Left forelimb (tissue), 1 donor: ENCODE data around the gene GALNT10.
A peak's percentile ranks its signal among the peaks of the same experiment; 100 is the strongest.

Experiments used
- DNase-seq: peaks from one replicate; pipeline ENCODE4 v3.0.0-alpha.2; 2018; ENCODE audit warnings: low spot score

GALNT10 gene

DNA sequence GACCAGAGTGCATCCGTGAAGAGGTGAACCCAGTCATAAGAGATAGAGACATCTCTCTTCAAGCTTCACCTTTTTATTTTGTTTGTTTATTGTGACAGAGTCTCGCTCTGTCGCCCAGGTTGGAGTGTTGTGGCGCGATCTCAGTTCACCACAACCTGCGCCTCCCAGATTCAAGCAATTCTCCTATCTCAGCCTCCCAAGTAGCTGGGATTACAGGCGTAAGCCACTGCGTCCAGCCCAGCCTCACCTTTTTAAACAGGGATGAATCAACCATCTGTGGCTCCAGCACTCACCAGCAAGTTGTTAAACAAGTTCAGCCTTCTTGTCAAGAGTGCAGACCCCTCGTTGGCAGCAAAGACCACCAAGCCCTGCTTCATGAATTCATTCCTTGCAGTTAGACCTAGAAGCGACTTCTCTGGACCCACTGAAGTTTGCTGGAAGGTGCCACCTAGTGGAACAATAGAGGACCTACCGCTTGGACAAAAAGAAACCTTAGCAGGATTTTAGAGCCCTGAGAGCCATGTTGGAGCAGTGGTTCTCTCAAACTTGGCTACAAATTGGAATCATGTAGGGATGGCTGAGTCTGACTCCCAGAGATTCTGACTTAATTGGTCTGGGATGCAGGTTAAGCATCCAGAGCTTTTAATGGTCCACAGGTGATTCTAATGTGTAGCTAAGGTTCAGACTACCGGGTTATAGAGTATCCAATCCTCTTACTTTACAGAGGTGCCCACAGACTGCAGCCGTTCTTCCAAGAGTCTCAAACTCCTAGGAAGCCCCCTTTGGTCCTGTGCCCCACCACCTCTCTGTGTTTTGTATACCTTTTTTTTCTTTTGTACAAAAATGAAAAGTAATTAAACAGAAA lies 10.5 kb upstream of the GALNT10 start:
- no peak for DNase-seq

DNA sequence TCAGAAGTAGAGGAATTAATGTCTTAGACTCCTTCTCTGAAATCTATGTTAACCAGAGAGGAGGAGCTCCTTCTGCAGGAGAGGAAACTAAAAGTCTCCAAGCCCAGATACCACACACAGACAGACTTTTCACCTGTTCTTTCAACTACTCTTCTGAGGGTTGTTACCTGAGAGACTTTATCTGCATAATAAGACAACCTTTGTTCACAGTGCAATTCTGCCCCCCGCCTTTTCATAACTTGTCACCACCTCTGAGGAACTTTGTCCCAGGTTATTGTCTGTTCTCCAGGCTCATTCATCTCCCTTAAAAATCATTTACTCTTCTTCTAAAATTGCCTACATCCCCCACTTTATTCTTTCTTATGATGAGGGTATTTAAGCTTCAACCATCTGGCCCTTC lies 9.4 kb upstream of the GALNT10 start:
- DNase-seq: no peak

DNA sequence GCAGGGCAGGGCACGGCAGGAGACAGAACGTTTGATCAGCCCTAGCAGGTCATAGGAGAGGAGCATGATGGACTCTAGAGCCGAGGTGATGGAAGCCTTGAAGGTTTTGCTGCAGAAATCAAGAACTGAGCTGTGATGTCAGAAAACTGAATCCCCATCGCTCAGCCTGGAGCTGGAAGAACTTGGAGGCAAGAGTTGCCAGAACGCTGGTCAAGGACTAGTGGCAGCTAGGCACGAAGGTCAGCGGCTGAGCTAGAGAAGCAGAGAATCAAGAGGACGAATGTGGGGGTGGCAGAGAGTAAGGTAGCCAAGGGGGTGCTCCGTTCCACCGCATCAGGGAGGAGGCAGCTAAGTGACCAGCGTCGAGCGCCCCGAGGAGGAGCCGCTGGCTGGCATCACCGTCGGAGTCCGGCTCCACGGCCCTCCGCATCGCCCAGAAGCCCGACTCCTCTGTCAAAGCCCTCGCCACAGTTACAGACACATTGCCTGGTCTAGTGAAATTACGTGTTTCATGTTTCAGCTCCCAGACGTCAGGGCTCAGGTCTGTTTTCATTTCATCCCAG lies 1.2 kb upstream of the GALNT10 start:
- DNase-seq: no peak

DNA sequence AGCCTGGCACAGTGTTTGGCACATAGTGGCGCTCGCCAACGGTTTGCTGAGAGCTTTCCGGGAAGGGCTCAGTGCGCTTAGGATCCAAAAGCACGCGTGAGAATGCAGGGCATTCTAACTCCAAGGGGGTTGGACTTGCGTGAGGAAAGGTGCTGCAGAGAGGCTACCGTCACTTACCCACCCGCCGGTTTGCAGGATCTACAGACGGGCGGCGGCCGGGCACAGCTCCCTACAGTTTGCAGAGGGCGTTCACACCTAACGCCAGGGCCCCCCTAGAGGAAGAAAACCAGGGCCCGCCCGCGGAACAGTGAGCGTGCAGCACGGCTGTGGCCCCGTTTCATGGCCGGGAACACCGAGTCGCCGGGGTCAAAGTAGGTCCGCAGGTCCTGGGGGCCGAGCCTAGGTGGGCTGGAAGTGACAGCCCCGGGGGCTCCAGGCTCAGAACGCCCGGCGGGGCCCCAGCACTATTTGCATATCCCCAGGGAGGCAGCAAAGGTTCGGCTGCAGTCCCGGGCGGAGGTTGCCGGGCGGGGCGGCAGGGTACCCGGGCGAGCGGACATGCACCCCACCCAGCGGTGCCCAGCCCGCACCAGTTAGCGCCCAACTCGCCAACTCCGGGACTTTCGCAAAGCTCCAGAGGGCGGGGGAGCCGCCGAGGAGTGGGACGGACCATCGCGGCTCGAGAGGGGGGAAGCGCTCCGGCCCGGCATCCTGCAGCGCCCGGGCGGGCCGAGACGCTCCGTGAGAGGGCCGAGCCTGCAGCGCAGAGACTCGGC lies 526 bp upstream of the GALNT10 start:
- DNase-seq: peak; percentile 89

DNA sequence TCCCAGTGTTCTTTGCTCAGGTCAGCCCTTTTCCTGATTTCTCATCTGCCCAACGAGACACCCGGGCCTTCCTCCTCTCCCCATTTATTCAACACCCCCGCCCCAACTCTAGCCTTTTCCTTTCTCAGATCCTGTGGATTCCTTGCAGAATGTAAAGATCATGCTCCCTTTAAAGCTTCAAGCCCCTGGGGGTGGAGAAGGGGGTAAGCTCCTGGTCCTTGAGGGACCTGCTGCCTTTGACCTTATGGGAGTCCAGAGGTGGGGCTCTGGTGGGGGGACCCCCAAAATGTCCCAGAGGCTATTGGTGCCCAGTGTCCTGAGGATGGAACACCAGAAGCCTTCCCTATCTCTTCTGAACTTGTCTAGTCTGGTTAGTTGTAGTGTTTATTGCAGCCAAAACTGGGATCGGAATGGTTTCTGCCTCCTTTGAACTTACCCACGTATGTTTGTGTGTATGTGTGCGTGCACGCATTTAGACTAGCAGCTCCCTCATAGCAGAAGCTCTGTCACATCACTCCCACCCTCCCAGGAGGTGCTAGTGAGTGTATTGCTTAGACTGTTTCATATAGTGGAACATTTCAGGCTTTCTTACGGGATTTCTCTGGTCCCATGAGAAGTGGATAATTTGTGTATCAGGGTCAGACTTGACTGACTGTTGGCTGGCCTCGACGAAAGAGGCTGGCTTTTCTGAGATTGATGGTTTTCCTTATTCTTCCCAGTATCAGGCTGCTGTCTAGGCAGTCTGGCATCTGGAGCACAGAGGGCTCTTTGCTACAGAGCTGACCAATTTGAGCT lies 1.1 kb downstream of the GALNT10 start:
- no peak for DNase-seq

DNA sequence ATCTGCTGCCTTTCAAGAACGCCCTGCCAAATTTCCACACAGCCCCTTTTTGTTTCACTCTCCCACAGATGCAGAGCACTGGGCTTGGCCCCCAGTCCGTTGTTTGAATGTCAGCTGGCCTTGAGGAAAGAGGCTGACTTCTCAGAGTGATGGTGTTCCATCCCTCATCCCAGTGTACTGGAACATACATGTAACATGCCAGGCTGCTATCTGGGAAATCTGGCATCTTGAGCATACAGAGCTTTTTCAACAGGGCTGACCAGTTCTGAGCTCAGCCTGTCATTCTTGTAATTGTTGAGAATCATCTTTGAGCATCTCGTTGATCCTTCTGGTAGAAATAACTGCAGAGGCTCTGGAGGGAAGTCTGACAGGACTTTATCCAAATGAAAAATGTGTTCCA lies 2.8 kb downstream of the GALNT10 start:
- DNase-seq: no peak

DNA sequence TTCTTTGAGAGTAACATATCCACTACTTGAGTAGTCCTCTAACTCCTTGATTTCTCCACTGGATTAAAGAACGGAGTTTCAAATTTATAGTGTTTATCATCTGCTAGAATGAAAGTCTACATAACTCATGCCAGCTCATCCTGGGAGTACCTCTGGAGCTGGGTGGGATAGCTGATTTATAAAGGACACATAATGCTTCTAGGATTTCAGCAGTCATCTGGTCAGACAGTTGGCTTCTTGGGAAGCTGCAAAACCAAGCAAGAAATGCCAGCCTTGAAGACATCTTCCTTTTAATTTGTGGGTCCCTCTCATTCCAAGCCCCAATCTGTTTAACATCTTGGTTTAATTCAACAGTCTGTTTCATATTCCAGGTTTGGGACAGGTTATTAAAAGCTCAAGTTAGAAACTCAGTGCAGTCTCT lies 3.2 kb downstream of the GALNT10 start:
- no peak for DNase-seq

DNA sequence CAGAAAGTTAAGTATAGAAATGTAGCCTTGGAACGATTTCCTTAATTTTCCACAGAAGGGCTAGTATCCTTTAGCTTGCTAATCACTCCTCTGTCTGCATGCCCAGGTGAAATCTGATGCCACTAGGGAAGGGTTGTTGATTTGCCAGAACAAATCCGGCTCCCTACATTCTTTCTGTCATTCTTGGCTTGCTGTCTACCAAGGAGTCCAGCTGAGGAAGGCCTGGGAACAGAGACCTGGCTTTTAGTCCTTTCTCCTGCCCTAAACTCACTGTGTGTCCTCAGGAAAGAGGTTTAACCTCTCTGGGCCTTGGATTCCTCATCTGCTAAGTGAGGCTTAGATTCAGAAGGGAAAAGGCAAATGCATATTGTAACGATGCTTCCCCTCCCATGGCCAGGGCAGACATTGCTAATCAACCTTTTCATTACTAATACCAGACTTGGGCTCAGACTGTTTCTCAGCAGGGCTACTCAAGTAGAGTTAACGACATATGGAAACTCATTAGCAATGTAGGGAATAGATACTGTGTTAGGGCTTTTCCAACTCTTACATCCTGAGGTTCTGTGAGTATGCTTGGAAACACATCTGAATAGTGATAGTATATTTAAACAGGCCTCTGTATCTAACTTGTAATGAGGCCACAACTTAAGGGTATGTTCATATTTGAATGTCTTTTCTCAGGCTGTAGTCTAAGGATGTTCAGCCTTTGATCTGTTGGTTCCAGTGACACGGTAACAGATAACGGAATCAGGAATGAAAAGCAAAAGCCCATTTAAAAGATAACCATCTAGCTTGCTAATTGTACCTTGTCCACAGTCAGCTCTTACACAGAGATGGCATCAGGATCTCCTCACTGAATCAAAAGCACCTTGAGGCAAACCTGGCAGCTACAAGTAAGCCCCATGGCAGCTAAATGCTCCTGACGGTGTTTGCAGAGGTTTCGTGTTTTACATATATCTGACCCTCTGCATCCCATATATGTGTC lies 4.1 kb downstream of the GALNT10 start:
- no peak for DNase-seq

DNA sequence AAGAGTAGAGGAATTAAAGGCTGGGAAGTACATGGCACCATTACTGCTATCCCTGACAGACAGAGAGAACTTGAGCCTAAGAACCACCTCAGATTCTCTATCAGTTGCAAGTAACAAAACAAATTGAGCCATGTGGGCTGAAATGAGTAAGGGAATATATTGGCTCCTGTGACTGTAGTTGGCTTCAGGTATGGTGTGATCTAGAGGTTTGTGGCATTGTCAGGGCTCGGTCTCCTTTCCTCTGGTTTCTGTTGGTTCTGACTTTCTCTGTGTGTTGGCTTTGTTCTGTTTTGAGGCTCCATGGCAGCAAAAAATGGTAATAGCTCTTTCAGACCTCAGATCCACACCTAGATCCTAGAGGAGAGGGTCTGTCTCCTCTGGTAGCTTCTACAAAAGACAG lies 5.7 kb downstream of the GALNT10 start:
- DNase-seq: no peak

DNA sequence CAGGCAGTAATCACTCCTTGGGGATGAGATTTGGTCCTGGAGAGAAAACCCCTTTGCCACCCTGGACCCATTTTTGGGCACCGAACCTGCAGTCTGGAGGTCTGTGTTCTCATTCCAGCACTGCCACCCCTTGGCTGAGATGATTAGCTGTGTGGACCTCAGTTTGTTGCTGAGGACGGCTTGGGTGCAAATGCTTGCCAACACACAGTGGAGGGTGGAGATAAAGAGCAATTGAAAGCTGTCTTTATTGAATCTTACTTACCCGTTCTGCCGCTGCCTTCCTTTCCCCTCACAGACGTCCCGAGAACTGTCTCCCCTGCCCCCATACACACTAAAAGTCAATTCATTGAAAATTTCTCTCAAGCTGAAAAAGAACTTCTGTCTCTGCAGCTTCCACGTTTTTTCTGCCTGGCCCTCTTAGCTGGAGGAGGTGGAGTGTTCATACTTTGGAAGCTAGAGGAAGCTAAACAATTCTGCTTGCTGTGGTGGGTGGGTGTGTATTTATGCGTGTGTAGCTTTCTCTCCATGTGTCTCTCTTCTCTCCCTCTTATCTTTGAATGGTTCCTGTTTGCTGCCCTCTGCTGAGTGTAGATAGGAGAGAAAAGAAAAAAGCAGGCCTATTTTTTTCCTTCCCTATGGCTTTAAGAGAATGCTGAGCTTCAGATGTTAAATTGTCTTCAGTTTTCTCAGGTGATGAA lies 6.6 kb downstream of the GALNT10 start:
- no peak for DNase-seq

DNA sequence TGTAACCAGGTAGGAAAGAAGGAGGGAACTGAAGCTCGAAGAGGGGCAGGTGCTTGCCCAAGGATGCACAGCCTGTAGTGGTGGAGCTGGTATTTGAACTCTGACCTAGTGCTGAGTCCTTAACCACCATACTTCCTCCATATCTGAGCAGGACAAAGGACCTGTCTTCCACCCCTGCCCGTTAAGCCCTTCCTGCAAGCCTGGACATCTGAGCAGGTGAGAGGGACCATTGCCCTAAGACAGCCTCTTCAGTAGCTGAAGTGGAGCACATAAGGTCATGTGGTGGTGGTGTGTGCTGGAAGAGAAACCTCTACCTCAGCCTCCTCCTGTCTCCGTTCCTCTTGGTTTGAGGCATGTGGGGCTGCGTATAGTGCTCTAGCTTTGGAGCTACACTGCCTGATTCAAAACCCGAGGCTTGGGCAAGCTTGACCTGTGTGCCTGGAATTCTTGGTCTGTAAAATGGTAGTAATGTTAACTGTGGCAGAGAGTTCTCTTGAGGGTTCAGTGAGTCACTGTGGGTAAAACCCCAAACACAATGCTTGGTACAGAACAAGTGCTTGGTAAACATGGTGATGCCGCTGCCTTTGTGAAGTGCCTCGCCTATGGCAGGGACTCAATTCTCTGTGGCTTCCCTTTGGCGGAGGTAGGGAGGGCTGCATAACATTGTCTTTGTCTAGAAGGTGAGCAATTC lies 7.4 kb downstream of the GALNT10 start:
- DNase-seq: no peak

DNA sequence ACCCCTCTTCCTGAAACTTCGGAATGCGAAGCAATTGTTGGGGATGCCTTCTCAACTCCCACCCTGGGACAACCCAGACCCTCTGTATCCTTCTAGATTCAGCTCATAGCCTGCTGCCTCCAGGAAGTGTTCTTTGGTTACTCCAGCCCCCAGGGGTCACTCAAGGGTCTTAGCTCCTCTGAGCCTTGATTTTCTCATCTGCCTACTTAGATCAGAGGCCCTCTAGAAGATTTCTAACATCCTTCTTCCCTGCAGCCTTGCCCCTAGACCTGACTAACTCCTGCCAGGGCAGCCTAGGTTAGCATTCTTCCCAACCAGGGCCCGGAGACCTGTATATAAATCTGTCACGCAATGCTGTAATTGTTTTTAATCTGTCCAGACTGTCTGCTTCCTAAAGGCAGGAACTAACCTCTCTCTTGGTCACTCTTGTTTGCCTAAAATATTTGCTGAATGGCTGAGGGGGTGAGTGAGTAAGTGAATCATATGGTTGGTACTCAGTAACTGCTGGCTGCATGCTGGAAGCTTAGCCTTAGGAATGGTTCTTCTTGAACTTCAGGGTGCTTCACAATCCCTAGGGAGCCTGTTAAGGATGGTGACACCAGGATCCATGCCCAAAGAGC lies 8.2 kb downstream of the GALNT10 start:
- DNase-seq: no peak

DNA sequence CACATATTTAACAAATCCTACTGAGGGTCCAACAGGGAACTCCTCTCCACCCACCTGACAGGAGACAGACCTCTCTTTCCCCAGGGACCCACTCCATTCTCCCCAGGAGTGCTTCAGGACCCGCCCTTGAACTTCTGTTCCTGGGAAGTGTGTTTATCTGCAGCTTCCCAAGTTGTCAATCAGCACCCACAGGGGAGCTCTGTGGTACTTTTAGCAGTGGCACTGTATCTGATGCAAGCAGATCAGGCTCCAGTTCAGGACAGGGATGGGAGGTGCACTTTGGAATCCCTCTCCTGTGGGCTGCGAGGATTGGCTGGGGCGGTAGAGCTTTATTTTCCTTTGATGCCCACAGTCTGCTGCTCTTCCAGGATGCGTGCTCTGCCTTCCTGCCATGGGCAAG lies 8.7 kb downstream of the GALNT10 start:
- DNase-seq: no peak

DNA sequence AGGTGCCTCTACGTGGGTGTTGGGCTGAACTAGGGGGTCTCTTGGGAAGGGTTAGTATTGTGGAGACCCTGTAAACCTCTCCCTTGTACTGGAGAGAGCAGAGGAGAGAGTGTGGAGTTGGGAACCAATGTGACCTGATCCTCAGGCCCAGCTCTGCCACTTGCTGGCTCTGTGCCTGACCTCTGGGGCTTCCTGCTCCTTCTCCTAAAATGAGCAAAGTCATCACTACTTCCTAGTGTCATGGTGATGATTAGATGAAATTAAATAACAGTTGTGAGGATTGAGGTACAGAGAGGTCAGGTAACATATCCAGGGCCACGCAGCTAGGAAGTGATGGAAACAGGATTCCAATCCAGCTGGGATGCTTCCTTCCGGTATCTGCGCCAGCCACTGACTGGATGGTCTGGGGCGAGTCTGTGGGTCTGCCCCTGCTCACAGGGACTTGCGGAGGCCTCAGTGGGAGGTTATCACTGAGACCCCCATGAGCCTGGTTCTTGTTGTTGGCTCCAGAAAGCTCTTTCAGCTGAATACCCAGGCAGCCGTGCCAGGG lies 9.2 kb downstream of the GALNT10 start:
- DNase-seq: no peak

DNA sequence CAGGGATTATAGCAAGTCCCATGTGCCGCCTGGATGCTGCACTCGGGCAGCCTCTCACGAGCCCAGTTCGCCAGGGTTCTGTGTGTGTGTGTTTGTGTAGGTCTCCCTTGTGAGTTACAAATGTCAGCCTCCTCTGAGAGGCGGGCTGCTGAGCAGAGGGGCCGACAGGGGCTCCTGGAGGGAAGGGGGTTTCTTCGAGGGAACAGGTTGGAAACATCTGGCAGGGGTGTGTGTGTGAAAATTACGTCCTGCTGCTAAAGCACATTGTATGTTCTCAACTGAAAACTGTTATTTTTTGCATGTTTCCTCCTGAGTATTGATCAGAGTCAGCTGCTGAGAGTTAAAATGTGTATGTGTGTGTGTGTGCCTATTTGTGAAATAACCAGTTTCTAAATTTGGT lies 9.7 kb downstream of the GALNT10 start:
- DNase-seq: no peak

DNA sequence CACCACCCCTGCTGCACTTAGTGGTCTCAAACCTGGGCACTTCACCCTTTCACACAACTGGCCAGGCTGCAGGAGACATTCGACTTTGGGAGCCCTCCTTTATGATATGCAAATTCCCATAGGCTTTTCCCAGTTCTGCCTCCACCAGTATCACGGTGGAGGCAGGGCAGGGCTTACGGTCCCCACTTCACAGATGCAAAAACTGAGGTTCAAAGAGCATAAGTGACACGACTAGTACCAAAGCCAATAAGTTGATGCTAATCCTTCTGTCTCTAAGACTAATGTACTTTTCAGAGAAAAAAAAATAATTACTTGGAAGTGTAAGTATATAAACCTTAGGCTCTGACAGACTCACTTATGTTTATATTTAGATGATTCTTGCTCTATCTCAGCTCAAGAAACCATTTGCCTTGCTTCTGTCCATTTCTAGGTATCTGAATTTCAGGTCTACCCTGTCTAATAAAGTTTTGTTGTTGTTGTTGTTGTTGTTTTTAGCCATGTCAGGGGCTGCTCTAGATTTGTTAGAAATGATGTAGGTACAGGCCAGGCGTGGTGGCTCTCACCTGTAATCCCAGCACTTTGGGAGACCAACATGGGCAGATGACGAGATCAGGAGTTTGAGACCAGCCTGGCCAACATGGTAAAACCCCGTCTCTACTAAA lies 10.7 kb downstream of the GALNT10 start:
- no peak for DNase-seq

DNA sequence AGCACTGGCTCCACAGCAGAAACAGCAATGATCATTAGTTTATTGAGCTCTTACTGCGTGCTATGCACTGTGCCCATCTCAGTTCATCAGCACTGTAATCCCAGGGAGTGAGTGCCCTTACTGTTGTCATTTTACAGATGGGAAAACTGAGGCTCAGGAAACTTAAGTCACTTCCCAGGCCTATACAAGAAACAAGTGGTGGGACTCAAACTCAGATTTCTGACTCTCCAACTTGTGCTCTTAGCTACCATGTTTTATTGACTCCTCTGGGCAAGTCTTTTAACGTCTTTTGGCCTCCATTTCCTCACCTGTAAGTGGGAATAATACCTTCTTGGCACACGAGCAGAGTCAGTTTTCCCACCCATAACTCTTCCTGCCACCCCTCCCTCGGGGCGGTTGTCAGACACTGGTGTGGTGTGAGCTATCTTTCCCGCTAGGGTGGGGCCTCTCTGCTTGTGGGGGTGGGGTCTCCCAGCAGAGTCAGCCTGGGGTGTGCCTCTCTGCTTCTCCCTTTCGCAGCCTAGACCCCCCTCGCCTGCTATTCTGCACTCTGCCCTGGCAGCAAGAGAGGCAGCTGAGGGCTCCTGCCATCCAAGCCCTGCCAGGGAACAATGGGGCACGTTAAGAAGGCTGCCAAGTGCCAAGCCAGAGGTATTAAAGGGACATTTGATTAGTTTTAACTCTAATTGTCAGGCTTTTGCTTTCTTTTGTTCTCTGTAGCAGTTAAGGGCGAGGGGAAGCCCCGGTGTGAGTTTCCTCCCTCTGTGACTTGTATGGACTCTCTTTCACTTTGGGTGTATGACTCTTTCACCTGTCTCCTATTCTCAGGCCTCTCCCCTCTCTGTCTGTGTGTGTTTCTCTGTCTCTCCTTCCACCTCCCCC lies 12.1 kb downstream of the GALNT10 start:
- DNase-seq: no peak
